Measurements from ENCODE around the gene SUV39H1. TPM values are rescaled to one million over a fixed set of nuclear protein-coding genes. Genes with fewer than 3 reads are reported as not detected.
A peak's percentile ranks its signal among the peaks of the same experiment; 100 is the strongest.
"Not testable (repeated sequence)": the region's sequence is repeated elsewhere in the genome, so short reads cannot be mapped to it uniquely, and the experiment has no call there.

SUV39H1 gene
- total RNA-seq, 1 donor from 2014 or later: 0.21 TPM

- Histone ChIP-seq H3K9me3 (no peaks in the 10 kb centered on the region), H3K4me1 (no peaks in the 10 kb centered on the region), H3K27me3 (no peaks in the 10 kb centered on the region), H3K4me3 (peak overlapping the region in 1 of 2 donors; percentile 37), H3K36me3 (no peaks in the 10 kb centered on the region), H3K27ac (no peak overlapping the region)
- TF ChIP-seq CTCF (IDR thresholded peaks at IDR 0.05): no peak
- intact Hi-C loops (cut with DNase I): no loop called here
- no peak for DNase-seq (ENCODE audit: low spot score in 2 of 2)
These were observed 12.4 kb upstream of the SUV39H1 start for GRCh38 chrX:48684134-48684533.

- Histone ChIP-seq H3K27ac (no peak overlapping the region), H3K27me3 (no peaks in the 10 kb centered on the region), H3K9me3 (no peaks in the 10 kb centered on the region), H3K36me3 (no peaks in the 10 kb centered on the region), H3K4me3 (no peak overlapping the region), H3K4me1 (no peaks in the 10 kb centered on the region)
- intact Hi-C loops (cut with DNase I): no loop called here
- no peak for DNase-seq (ENCODE audit: low spot score in 2 of 2)
- TF ChIP-seq CTCF (IDR thresholded peaks at IDR 0.05): no peak
These were observed 11.1 kb upstream of the SUV39H1 start for GRCh38 chrX:48685416-48685815.

DNA sequence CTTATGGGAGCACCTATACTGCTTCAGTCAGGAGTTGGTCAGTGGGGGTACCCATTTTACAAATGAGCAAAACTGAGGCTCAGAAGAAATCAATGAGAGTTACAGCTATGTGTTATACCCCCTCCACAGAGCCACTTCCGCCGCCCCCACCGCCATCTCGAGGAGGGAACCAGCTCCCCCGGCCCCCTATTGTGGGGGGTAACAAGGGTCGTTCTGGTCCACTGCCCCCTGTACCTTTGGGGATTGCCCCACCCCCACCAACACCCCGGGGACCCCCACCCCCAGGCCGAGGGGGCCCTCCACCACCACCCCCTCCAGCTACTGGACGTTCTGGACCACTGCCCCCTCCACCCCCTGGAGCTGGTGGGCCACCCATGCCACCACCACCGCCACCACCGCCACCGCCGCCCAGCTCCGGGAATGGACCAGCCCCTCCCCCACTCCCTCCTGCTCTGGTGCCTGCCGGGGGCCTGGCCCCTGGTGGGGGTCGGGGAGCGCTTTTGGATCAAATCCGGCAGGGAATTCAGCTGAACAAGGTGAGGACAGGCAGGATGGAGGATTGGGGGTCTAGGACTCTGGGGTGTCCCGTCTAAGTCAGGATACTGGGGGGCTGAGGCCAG lies 7.9 kb upstream of the SUV39H1 start:
- Histone ChIP-seq H3K27me3 (no peaks in the 10 kb centered on the region), H3K27ac (no peak overlapping the region), H3K4me1 (no peaks in the 10 kb centered on the region), H3K4me3 (no peak overlapping the region), H3K9me3 (no peaks in the 10 kb centered on the region), H3K36me3 (no peaks in the 10 kb centered on the region)
- no peak for TF ChIP-seq CTCF (IDR thresholded peaks at IDR 0.05)
- intact Hi-C loops (cut with DNase I): no loop called here
- no peak for DNase-seq (ENCODE audit: low spot score in 2 of 2)

GRCh38 chrX:48689208-48689920 lies 7.2 kb upstream of the SUV39H1 start:
- no peak overlapping the region for H3K4me3 ChIP-seq
- no peaks in the 10 kb centered on the region for H3K4me1 ChIP-seq
- TF ChIP-seq CTCF (IDR thresholded peaks at IDR 0.05): no peak
- H3K9me3 ChIP-seq: no peaks in the 10 kb centered on the region
- intact Hi-C loops (cut with DNase I): no loop called here
- no peak overlapping the region for H3K27ac ChIP-seq
- no peaks in the 10 kb centered on the region for H3K36me3 ChIP-seq
- H3K27me3 ChIP-seq: no peaks in the 10 kb centered on the region
- no peak for DNase-seq (ENCODE audit: low spot score in 2 of 2)

GRCh38 chrX:48691746-48692145 lies 4.8 kb upstream of the SUV39H1 start:
- not testable (repeated sequence) for DNase-seq (ENCODE audit: low spot score in 2 of 2); H3K4me3 ChIP-seq; H3K9me3 ChIP-seq; H3K4me1 ChIP-seq; H3K27ac ChIP-seq; H3K27me3 ChIP-seq; H3K36me3 ChIP-seq
- intact Hi-C loops (cut with DNase I): loop anchor here (10.0 kb wide), 1 partner anchor 117 kb away; the partner anchor contains the start of gene RBM3

GRCh38 chrX:48694776-48695533 lies 1.6 kb upstream of the SUV39H1 start:
- H3K4me1 ChIP-seq: no peaks in the 10 kb centered on the region
- H3K4me3 ChIP-seq: peak overlapping the region in 1 of 2 donors; percentile 88
- H3K9me3 ChIP-seq: no peaks in the 10 kb centered on the region
- peaks cover 0 to 6% of the 10 kb centered on the region in 2 donors for H3K36me3 ChIP-seq
- no peaks in the 10 kb centered on the region for H3K27me3 ChIP-seq
- no peak for TF ChIP-seq CTCF (IDR thresholded peaks at IDR 0.05)
- intact Hi-C loops (cut with DNase I): loop anchor here (10.0 kb wide), 1 partner anchor 120 kb away; the partner anchor contains the start of gene RBM3
- H3K27ac ChIP-seq: peak overlapping the region; percentile 87 to 92
- no peak for DNase-seq (ENCODE audit: low spot score in 2 of 2)

All from ascending aorta (tissue), 2 donors.